ENCODE data around the gene TRAF1.

Gene TRAF1

DNA sequence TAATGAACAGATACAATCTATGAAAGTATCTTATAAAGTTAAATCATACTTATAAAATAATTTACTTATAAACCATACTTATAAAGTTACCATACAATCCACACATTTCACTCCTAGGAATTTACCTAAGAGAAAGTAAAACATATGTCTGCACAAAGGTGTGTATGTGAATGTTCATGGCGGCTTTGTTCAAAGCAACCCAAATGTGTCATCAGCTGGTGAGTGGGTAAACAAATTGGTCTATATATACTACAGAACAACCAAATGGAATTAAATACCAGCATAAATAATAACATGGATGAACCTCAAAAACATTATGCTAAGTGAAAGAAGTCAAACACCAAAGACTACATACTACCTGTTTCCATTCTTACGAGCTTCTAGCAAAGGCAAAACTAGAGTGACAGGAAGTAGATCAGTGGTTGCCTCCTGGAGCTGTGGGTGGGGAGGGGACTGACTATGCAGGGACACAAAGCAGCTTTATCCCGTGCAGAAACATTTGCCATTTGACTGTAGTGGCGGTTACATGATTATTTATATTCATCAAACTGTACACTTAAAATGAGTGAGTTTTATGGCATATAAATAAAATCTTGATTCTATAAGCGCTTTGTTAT is 10.6 kb downstream of the TRAF1 start:
- peak; percentile 62 for DNase-seq (ENCODE audit: low read depth)
- no peak for TF ChIP-seq CTCF (IDR thresholded peaks at IDR 0.05; ENCODE audit: insufficient read depth, low read depth, low read length, missing control alignments)
- no peak overlapping the region for H3K4me3 ChIP-seq (ENCODE audit: low read depth, low read length)

GRCh38 chr9:120914953-120915352 is 11.6 kb downstream of the TRAF1 start:
- H3K4me3 ChIP-seq (ENCODE audit: low read depth, low read length) = no peak overlapping the region
- no peak for DNase-seq (ENCODE audit: low read depth)
- no peak for TF ChIP-seq CTCF (IDR thresholded peaks at IDR 0.05; ENCODE audit: insufficient read depth, low read depth, low read length, missing control alignments)

- H3K4me3 ChIP-seq (ENCODE audit: low read depth, low read length) = no peak overlapping the region
- no peak for DNase-seq (ENCODE audit: low read depth)
- TF ChIP-seq CTCF (IDR thresholded peaks at IDR 0.05; ENCODE audit: insufficient read depth, low read depth, low read length, missing control alignments) = no peak
Observed at GRCh38 chr9:120914396-120914795, 12.2 kb downstream of the TRAF1 start.

DNA sequence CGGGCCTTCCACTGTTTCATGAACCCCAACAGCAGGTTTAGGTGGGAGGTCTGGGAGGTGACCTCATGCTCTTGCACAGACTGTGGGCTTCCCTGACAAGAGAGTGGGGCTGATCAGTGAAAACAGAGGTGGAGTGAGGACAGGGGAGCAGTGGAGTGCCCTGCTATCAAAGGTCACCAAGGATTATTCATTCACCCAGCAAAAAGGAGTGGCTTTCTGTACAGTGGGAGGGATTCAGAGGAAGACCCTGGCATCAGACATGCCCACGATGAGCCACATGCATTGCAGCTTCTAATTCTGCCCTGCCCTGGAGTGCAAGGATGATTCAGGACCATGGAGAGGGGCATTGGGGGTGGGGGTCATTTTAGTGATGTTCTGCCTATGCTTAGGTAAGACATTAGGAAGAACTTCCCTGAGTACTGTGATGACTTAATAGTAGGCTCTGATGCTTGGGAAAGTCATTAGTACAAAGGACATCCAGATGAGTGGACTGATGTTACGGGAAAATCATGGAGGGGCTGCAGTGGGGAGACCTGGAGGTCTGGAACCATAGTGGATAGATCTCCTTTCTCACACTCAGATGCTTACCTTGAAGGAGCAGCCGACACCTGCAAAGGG is 12.8 kb downstream of the TRAF1 start:
- no peak overlapping the region for H3K4me3 ChIP-seq (ENCODE audit: low read depth, low read length)
- no peak for DNase-seq (ENCODE audit: low read depth)
- no peak for TF ChIP-seq CTCF (IDR thresholded peaks at IDR 0.05; ENCODE audit: insufficient read depth, low read depth, low read length, missing control alignments)

DNA sequence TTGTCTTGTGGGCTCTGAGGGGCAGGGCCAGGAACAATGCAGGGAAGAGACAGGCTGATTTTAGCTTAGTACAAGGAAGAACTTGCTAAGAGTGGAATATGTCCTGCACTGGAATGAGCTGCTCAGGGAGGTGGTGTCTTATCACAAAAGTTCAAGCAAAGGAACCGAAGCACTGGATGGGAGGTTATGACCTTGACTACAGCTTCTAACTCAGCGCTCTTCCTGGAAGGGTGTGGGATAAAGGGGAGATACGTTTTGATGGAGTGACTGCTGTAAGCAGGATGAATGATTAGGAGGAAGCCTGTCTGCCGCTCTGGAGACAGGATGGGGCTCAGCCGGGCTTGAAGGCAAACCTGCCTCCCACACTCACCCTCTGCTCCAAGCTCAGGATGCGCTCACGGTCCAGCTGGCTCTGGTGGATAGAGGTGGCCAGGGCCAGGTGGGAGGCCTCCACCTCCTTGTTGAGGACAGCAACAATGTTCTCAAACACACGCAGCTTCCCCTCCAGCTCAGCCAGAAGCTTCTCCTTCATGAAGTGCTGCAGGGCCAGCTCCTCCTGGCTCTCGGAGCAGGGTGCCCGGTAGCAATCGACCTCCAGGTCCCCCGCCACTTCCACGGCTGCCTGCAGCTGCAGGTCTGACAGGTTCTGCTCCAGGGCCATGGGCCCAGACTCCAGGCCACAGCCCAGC is 13.5 kb downstream of the TRAF1 start:
- no peak for DNase-seq (ENCODE audit: low read depth)
- TF ChIP-seq CTCF (IDR thresholded peaks at IDR 0.05; ENCODE audit: insufficient read depth, low read depth, low read length, missing control alignments) = no peak
- no peak overlapping the region for H3K4me3 ChIP-seq (ENCODE audit: low read depth, low read length)

DNA sequence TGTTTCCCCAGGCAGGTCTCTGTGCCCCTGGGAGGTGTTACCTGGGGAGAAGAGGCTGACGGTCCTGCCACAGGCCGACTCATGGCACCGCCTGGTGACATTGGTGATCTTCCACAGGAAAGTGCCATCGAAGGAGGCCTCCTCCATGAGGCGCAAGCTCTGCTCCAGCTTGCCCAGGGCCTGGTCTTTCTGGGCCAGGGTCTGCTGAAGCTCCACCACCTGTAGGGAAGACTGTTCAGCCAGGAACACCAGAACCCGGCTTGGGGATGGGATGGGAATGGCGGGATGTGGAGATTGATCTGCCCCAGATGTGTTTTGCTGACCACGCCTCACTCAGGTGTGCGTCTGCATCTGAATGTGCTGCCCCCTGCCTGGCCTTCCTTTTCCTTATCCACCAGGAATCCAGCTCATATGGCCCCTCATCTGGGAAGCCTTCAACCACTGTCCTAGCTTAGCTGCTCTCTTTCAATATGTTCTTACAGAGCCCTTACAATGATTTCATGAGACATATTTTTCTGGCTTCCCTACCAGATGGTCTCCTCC is 15.2 kb downstream of the TRAF1 start:
- DNase-seq (ENCODE audit: low read depth) = no peak
- H3K4me3 ChIP-seq (ENCODE audit: low read depth, low read length) = no peak overlapping the region
- TF ChIP-seq CTCF (IDR thresholded peaks at IDR 0.05; ENCODE audit: insufficient read depth, low read depth, low read length, missing control alignments) = no peak

Data from GM12865 (cell line).